ENCODE data around the gene ZNF628.

- TF ChIP-seq CTCF (IDR thresholded peaks at IDR 0.05 in 4 of 5, conservative IDR thresholded peaks at IDR 0.05 in 1 of 5) (peak; percentile 87 to 96 (median 94)), POLR2A (IDR thresholded peaks at IDR 0.05) (peak; percentile 72 to 80)
Measured at GRCh38 chr19:55516878-55517620, 40.6 kb downstream of the ZNF628 start.

Data from gastrocnemius medialis (tissue), 4 donors.